DLD1 (cell line): Measurements from ENCODE around the gene PLEKHA6.

Experiments used
- in situ Hi-C: cut with HindIII; loops from 2 replicates; pipeline ENCODE4 v1.10.0; 2017; ENCODE audit warnings: low sequenced_read_pairs

Gene PLEKHA6

DNA sequence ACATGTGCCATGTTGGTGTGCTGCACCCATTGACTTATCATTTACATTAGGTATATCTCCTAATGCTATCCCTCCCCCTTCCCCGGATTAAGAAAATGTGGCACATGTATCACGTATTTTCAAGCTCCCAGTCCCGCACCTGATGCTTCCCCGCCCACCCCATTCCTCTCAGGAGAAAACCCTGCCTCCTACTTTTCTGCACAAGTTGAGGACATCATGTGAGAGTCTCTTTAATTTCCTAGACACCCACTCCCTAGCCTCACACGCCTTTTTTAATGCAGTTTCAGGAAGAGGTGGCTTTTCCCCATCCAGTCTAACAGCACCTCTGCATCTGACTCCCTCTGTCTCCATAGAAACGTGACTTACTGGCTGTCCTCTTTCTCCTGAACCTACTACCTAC, 87.8 kb downstream of the PLEKHA6 start:
- in situ Hi-C loops = no loop called here

- in situ Hi-C loops = no loop called here
Observed at GRCh38 chr1:204268101-204268500, 91.6 kb downstream of the PLEKHA6 start.

DNA sequence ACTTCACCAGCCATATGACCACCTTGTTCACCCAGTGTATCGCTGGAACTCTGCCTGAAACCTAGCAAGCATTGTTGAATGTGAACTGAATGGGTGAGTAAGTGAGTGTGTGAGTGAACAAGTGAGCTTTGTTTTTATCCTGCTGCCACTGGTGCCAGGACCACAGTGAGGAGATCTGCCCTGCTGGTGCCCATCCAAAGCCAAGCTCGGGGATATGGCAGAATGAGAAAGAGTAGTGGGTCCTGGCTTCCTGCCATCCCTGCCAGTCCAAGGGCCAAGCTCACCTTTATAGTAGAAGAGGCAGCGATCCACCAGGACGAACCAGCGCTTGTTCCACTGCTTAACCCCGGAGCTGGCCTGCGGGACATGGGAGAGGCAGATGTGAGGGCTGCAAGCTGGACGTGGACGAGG, 92.5 kb downstream of the PLEKHA6 start:
- in situ Hi-C loops = no loop called here

- in situ Hi-C loops = no loop called here
Observed at GRCh38 chr1:204266504-204267034, 93.2 kb downstream of the PLEKHA6 start.

DNA sequence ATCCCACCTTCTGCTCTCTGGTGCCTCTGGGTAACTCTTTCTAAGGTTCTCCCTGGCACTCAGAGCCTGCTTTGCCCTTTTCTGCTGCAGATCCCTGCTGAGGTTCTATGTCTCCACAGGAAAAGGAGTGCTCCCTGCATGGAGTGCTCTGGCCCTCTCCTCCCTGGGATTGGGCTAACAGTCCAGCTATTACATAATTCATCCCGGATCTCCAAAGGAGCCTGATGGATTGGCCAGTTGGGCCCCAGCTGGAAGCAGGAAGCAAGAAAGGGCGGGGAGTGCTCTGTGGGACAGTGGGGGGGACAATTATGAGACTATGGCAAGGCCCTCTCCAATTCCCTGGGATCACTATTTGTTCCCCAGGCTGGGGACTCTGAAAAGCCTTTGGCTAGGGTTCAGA, 94.1 kb downstream of the PLEKHA6 start:
- in situ Hi-C loops = no loop called here

- in situ Hi-C loops = no loop called here
Observed at GRCh38 chr1:204264805-204265204, 94.9 kb downstream of the PLEKHA6 start.

DNA sequence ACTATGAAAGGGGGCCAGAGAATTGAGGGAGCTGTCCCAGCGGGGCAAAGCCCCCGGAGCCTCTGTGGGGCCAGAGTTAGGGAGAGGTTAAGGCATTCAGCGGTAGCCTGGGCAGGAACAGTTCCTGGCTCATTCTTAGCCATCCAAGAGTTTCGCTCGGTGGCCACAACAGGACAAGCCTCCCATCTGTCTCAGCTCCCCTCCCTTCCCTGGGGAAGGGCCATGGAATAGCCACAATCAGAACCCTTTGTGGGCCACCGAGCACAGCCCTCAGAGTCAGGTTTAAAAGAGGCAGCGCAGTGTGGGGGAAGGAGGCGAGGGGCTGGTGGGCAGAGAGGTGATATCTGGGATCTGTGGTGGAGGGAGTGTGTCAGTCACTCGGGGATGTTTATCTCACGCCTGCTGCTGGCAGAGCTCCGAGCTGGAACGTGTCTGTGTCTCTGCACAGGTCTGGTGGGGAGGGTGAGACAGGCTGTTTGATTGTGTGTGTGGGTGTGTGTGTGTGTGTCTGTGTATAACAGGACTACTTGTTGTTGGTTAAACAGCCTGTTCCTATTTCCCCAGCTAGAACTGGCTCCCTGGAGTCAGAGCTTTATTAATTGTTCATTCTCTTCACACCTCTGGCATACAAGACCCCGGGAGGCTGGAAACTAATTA, 96.3 kb downstream of the PLEKHA6 start:
- in situ Hi-C loops = no loop called here

DNA sequence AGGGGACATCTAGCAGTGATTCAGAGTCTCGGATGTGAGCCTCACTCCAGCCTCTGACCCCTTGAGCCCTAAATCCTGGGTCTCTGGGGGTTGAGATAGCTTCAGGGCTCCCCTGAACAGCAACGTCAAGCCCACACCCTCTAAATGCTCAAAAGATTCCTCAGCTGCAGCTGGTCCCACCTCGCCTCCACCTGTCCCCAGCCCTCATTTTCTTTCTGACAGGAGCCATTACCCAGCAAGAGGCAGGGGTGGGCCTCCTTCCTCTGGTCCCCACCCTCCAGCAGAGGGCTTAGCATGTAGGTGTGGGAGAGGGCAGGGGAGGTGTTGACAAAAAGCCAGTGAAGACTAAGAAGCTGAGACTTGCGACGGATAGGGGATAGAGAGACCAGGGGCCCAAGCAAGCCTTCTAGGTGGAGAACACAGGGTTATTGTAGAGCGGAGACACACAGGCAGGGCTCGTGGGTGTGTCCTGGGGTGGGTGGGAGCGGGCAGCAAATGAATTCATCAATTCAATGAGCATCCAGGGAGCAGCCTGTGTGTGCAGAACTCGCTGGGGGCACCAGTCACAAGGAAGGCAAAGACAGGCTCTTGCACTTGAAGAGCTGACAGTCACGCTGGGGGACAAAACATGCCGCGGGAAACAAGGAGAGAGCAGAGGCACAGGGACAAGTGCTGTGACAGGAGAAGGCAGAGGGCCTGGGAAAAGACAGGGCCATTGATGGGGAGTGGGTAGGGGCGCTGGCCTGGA, 97.0 kb downstream of the PLEKHA6 start:
- in situ Hi-C loops = no loop called here

DNA sequence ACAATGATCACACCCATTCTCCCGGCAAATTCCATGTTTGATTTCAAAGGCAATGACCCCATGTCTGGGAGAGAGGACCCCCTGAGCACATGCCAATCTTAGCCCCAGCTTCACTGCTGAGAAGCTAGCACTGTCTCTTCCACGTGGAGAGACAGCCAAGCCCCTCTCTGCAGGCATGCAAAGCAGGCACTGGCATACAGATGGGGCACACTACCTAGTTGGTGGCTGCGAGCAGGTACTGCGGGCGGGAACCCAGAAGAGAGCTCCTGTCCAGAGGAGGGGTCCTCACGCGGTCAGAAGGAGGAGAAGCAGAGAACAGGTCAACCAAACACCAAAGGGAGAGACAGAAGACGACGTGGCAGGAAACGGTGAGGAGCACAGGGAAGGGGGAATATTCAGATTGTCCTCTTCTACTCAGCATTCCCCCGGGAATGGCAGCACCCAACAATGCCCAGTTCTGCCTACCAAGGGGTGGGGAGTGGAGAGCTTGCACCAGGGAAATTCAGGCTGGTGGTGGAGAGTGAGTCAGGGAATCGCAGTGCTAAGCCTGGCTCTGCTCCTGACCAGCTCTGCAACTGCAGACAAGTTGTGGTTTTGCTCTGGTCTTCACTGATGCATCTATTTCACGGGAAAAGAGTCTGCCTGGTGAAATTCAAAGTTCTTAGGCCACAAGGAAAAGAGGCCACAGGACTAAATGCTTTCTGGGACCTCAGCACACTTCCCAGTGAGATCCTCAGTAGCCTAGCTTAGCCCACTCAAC, 97.8 kb downstream of the PLEKHA6 start:
- in situ Hi-C loops = no loop called here

GRCh38 chr1:204261266-204261665, 98.5 kb downstream of the PLEKHA6 start:
- in situ Hi-C loops = no loop called here

GRCh38 chr1:204260601-204261197, 99.0 kb downstream of the PLEKHA6 start:
- in situ Hi-C loops = no loop called here

- in situ Hi-C loops = no loop called here
Observed at GRCh38 chr1:204259782-204260181, 99.9 kb downstream of the PLEKHA6 start.

DNA sequence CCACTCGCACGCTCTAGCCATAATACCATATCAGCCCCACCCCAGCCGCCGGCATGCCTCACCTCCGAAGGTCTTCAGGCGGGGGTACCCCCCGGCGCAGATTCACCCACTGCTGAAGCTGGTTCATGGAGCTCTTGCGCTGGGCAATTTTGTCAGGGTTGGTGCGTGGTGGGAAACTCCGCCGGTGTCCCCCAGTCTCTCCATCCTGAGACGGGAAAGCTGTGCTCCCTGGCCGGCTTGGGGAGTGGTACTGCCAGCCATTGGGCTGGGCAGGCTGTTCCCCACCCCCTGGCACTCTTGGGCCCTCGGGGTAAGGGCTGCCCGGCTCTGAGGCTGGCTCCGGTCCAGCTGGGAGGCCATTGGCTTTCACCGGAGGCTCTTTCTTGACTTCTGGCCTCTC, 100.5 kb downstream of the PLEKHA6 start:
- in situ Hi-C loops = no loop called here

DNA sequence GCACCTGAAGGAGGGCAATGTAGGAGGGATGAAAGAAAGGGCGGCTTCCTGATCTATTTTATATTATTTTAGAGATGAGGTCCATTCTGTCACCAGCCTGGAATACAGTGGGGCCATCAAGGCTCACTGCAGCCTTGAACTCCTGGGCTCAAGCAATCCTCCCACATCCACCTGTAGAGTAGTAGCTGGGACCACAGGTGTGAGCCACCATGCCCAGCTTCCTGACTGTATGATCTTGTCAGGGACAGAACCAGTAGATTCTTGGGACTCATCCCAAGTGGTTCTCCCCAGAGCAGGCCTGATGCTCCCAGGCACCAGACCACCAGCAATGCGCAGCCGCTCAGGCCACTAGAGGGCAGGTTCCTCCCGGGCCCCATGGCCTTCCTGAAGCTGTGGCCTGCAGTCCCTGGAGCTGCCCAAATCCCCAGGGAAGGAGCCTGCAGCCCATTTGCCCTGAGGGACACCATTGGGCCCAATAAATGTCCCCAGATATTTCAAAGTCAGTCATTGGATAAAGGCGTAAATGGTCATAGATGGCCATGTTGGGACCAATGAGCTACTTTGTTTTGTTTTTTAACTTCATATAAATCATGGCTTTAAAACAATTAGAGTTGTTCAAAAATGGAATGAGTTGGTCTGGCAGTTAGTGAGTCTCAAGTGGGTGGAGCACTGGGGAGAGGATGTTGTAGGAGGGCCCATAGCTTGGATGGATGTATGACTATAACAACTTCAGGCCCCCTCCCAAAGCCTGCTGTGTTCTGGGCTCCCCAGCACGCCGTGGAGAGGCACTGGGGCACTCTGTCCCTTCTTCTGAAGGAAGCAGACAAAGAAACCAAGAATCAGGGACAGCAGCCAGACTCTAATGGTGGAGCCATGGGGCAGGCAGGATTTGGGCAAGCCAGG, 101.3 kb downstream of the PLEKHA6 start:
- in situ Hi-C loops = no loop called here

GRCh38 chr1:204257446-204257845, 102.3 kb downstream of the PLEKHA6 start:
- in situ Hi-C loops = no loop called here

GRCh38 chr1:204256531-204256930, 103.2 kb downstream of the PLEKHA6 start:
- in situ Hi-C loops = no loop called here

DNA sequence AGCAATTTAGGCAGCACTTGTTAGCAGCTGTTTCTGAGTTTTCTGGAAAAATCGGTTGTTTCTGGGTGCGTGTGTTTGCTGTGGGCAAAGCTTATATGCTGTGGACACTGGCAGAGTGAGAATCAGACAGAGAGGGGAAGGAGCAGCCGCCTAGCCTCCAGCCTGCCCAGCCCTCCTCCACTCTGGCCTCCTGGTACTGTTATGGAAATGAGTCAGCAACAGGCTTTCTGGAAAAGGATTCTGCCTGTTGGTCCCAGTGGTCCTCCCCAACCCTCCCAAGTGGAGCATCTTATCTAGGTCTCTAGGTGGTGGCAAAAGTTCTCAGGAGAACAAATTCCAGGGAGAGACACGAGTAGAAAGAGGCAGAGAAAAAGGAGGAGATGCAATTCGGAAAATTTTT, 103.8 kb downstream of the PLEKHA6 start:
- in situ Hi-C loops = no loop called here

GRCh38 chr1:204255225-204255624, 104.5 kb downstream of the PLEKHA6 start:
- in situ Hi-C loops = no loop called here

DNA sequence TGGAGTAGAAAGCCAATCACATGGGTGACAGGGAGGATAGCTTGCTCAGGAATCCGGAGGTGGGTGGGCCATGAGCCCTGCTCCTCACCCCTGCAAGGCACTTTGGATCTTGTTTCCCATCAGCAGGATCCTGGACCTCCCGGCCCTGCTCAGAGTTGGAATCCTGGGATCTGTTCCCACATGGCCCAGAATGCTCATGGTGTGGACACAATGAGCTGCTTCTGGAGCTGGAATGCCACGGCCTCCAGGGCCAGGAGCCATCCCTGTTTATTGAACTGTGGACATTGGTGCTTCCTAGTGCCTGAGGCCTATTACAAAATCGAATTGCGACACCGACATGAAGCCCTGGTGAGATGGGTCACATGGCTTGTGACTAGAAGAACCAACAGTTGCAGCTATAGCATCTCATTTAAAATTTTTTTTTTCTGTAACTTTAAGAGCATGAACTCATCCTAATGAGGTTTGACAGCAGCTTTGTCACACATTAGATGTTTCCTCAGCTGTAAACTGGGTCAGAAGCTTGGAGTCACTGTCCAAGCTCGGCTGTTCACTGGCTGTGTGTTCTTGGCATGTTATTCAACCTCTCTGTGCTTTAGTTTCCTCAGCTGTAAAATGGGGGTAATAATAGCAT, 105.6 kb downstream of the PLEKHA6 start:
- in situ Hi-C loops = no loop called here
